Left ventricle myocardium inferior (tissue), 1 donor: ENCODE measurements around the gene CORO6. TPM values are rescaled to one million over a fixed set of nuclear protein-coding genes. Genes with fewer than 3 reads are reported as not detected.

Source experiments
- DNase-seq: peaks from one replicate; pipeline ENCODE4 v3.0.0-alpha.2; 2020
- H3K27ac ChIP-seq: fragments of 200-600 bp; replicated peaks from 2 replicates; pipeline ENCODE4 v1.8.0; 2021
- H3K27me3 ChIP-seq: fragments of 200-600 bp; 2 replicates; pipeline ENCODE4 v1.8.0; 2021; ENCODE audit warnings: low read depth
- H3K36me3 ChIP-seq: fragments of 200-600 bp; 2 replicates; pipeline ENCODE4 v1.8.0; 2021
- H3K4me1 ChIP-seq: fragments of 200-600 bp; 2 replicates; pipeline ENCODE4 v1.8.0; 2021
- H3K4me3 ChIP-seq: fragments of 200-600 bp; 2 replicates; pipeline ENCODE4 v1.8.0; 2021; ENCODE audit warnings: mild to moderate bottlenecking, moderate library complexity
- H3K9me3 ChIP-seq: fragments of 200-600 bp; replicated peaks from 2 replicates; pipeline ENCODE4 v1.8.0; 2021
- intact Hi-C: fragments of 100-400 bp; cut with micrococcal nuclease; formaldehyde crosslinking; loops from one replicate; pipeline ENCODE4 v1.11.0; 2022
- long read RNA-seq: library from polyadenylated mRNA; unstranded; transcript quantifications from one replicate; pipeline ENCODE4 v2.0.0, GENCODE V29; 2021
- total RNA-seq: library from RNA; stranded (reverse); fragmentation: NEBNext Ultra II Directional; extraction: Animal tissue kit (Norgen Biotek cat#: 25700); gene quantifications from one replicate; pipeline ENCODE4 v1.2.1, GENCODE V29; 2021
- TF ChIP-seq, protein P1 (sequence below): fragments of 200-600 bp; IDR thresholded peaks from 2 replicates; pipeline ENCODE4 v1.8.0; 2021; ENCODE audit warnings: antibody characterized with exemption, mild to moderate bottlenecking, borderline replicate concordance
- donor health status: DM: no; HTN: yes; CAD: no; lungs with severe emphysema.

CORO6 gene
- total RNA-seq = 101 TPM
- long read RNA-seq, transcript CORO6-201 (11 exons, 2,603 nt) = major isoform, 9 of 343 reads
- long read RNA-seq, partial matches to known transcripts = 52 of 343 reads
- long read RNA-seq, other reads (novel, unspliced or antisense) = 280 of 343 reads

DNA sequence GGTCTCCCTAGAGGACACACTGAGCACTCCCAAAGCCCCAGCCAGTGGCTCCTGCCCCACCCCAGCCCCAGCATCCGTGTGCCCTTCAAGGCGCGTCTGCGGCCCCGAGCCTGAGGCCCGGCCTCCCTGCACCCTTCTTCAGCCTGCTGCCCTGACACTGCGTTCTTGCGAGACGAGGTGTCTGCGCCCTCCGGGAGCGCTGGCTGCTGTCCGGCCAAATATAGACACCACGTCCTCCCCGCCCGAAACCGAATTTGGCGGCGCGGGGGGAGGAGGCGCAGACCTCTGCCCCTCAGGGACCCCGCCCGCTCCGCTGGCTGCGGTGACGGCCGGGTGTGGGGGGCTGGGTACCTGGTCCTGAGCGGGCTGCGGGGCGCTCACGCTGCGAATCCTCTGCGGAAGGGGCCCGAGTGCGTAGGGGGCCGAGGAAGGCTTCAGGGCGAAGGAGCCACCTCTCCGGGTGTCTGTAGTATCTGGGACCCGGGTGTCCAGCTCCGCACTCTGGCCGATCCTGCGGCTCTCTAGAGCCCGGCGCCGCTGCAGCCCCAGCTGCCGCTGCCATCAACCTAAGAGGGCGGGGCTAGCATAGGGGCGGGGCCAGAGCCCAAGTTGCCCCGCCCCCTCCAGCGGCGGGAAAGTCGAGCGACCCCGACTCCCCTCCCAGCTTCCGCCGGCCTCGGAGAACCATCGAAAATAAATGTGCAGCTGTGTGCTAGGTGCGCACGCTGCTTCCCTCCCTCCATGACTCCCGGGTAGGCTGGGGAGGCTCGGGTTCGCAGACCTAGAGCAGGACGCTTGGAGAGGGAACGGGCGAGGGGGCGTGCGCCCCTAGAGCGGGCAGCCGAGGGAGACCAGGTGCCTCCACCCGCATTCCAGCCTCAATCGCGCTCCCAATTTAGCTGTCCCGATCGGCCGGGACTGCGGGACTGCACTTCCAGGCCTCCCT, at the start of gene CORO6:
Gene CORO6, minus strand, starts transcription at position 576 of the 946 bp plus-strand sequence. CDS start 1,491 bp downstream, outside the sequence.
- DNase-seq = peak; percentile 70

GRCh38 chr17:29671661-29672060, 48.9 kb upstream of the CORO6 start:
- TF ChIP-seq, protein P1, sequence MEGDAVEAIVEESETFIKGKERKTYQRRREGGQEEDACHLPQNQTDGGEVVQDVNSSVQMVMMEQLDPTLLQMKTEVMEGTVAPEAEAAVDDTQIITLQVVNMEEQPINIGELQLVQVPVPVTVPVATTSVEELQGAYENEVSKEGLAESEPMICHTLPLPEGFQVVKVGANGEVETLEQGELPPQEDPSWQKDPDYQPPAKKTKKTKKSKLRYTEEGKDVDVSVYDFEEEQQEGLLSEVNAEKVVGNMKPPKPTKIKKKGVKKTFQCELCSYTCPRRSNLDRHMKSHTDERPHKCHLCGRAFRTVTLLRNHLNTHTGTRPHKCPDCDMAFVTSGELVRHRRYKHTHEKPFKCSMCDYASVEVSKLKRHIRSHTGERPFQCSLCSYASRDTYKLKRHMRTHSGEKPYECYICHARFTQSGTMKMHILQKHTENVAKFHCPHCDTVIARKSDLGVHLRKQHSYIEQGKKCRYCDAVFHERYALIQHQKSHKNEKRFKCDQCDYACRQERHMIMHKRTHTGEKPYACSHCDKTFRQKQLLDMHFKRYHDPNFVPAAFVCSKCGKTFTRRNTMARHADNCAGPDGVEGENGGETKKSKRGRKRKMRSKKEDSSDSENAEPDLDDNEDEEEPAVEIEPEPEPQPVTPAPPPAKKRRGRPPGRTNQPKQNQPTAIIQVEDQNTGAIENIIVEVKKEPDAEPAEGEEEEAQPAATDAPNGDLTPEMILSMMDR = no peak
- Histone ChIP-seq H3K4me3 (no peak overlapping the region), H3K4me1 (peaks cover 52% of the 10 kb centered on the region), H3K27ac (peak overlapping the region; percentile 82), H3K36me3 (peaks cover 73% of the 10 kb centered on the region), H3K9me3 (no peaks in the 10 kb centered on the region), H3K27me3 (no peaks in the 10 kb centered on the region)
- intact Hi-C loops = no loop called here
- no peak for DNase-seq

More for the DNA sequence above, at the start of gene CORO6:
- Histone ChIP-seq H3K36me3 (no peaks in the 10 kb centered on the region), H3K27me3 (no peaks in the 10 kb centered on the region), H3K27ac (peak within 1 kb of the TSS; percentile 87), H3K4me3 (peak within 1 kb of the TSS; percentile 73), H3K9me3 (no peaks in the 10 kb centered on the region), H3K4me1 (peaks cover 72% of the 10 kb centered on the region)
- TF ChIP-seq, protein P1 = no peak
- intact Hi-C loops = no loop called here

GRCh38 chr17:29669266-29669665, 46.6 kb upstream of the CORO6 start:
- intact Hi-C loops = no loop called here

DNA sequence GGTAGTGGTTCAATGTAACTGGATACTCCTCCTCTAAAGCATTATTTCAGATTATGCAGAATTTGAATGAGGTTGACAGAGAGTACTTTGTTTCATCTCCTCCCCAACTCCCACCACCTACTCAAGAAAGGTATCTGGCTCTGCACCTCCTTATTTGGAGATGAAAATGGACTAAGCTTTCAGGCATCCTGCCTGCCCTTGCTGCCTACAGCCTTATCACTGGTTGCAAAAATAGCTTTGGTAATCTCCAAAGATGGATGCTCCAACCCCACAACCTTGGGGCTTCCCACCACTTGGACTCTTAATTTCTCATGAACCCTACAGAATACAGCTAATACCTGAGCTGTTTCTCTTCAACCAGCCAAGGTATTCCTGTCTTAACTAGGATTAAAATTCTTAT, 45.3 kb upstream of the CORO6 start:
- H3K27me3 ChIP-seq = no peaks in the 10 kb centered on the region
- H3K4me3 ChIP-seq = no peak overlapping the region
- peaks cover 51% of the 10 kb centered on the region for H3K4me1 ChIP-seq
- intact Hi-C loops = no loop called here
- DNase-seq = no peak
- peak overlapping the region; percentile 82 for H3K27ac ChIP-seq
- no peaks in the 10 kb centered on the region for H3K9me3 ChIP-seq
- TF ChIP-seq, protein P1 = no peak
- H3K36me3 ChIP-seq = peaks cover 90% of the 10 kb centered on the region

More at GRCh38 chr17:29669266-29669665, 46.6 kb upstream of the CORO6 start:
- H3K4me1 ChIP-seq = peaks cover 42% of the 10 kb centered on the region
- H3K27ac ChIP-seq = peak overlapping the region; percentile 82
- no peaks in the 10 kb centered on the region for H3K27me3 ChIP-seq
- TF ChIP-seq, protein P1 = no peak
- H3K4me3 ChIP-seq = no peak overlapping the region
- peaks cover 87% of the 10 kb centered on the region for H3K36me3 ChIP-seq
- DNase-seq = no peak
- no peaks in the 10 kb centered on the region for H3K9me3 ChIP-seq

DNA sequence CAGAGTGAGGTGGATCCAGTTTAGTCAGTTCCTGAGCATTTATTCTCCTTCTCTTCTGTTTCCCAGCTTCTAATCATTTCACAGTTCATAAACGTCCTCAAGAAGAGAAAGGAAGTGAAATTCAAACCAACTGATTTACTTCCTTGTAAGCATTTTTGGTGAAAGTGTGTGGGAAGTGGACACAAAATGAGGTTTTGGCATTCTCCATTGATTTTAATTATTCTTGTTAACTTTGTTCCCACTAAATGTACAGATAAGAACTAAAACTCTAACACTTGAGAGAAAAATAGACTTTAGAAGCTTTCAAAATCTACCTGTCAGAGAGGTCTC, 42.7 kb upstream of the CORO6 start:
- Histone ChIP-seq H3K4me1 (peaks cover 70% of the 10 kb centered on the region), H3K27ac (peak overlapping the region; percentile 82), H3K4me3 (no peak overlapping the region), H3K9me3 (no peaks in the 10 kb centered on the region), H3K27me3 (no peaks in the 10 kb centered on the region), H3K36me3 (peaks cover 79% of the 10 kb centered on the region)
- intact Hi-C loops = no loop called here
- DNase-seq = no peak
- TF ChIP-seq, protein P1 = no peak
